ENCODE measurements around the gene C7orf25.
"Not testable (repeated sequence)": the region's sequence is repeated elsewhere in the genome, so short reads cannot be mapped to it uniquely, and the experiment has no call there.

The C7orf25 gene

DNA sequence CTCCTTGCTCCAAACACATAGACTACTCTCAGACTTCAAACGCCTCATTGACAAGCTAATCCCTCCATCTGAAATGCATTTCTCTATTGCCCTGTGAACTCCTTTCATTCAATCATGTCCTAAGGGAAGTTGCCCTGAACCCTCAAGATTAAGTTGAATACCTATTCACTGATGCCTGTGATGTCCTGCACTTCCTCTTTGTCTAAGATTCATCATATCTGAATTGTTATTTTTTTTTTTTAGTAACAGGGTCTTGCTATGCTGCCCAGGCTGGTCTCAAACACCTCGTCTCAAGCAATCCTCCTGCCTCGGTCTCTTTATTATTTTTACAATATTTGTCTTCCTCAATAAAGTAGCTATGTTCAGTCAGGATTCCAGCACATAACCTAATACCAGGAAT is 16.9 kb upstream of the C7orf25 start:
- no peak for DNase-seq

DNA sequence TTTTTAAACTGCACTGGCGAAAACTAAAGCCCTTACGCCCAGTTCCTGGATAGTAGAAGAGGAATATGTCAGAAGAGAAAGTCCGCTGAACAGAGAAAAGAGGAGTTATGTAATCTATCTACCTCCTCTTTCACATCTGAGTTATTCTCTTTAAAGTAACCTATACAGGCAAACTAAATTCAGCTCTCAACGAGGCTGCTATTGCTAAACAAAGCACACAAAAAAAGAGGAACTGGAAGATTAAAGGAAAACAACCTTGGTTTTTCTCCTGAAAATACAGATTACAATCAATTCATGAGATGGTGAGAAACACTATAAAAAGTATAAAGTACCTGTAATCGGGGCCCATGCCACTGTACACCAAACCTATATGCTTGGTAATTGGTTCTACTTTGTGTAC is 14.3 kb upstream of the C7orf25 start:
- no peak for DNase-seq

DNA sequence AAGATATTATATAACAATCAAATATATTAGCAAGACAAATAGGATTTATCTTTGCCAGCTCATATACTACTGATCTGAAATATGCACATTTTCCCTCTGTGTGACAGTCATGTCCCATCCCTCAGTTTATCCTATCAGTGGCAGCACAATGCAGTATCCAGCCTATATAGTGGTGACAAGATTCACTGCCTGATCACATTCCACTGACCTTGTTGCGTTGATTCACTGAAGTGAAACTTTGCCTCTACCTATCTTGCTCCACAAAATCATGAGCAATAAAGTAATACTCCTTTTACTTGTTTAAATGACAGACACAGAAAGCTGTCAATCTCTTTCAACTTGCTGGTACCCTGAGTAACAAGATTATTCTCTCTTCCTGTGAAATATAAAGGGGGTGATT is 13.8 kb upstream of the C7orf25 start:
- no peak for DNase-seq

DNA sequence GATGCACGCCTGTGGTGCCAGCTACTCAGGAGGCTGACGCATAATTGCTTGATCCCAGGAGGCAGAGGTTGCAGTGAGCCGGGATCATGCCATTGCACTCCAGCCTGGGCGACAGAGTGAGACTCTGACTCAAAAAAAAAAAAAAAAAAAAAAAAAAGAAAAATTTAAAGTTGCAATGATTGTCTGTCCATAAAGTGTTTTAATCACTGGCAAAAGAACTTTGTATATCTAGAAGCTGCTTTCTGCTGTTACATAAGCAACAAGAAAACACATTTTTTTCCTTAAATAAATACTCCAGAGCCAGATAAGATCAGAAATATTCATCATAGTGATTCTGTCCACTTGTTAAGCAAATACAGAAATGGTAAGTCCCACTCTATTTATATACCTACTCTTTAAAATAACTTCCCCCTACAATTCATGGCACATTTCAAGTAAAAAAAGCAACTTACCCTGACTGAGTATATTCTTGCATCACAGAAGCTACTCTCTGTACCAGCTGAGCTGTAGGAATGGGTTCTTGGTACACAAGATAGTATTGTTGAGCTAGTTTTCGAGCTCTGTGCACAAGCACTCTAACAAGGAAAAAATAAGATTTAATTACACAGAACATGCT is 12.5 kb upstream of the C7orf25 start:
- DNase-seq = no peak

DNA sequence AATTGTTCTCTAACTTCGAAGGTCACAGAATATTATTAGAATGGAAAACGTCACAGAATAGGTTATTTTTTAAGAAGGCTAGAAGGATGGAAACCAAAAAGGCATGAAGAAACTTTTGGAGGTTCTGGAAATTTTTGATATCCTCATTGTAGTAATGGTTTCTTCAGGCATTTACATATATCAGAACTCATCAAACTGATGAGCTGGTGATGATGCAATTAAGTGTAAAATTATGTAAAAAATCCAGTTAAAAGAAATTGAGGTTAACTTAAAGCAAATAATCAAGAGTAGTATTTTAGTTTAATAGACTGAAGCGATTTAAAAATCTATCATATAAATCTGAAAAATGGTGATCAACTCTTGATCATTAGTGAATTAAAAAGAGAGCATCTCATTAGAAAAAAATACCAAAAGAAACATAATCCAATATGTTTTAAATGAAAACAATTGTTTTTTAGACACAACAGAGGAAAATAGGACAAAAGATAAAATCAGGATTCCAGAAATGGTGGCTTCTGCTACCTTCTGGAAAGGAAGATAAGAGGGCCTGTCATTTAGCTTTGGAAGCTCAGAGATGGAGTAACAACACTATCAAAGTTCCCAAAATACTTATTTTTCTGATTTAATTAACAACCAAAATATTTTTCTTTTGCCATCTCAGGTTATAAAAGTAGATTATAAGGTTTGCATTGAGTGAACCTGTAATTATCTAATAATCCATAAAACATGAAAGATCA is 10.3 kb upstream of the C7orf25 start:
- no peak for DNase-seq

DNA sequence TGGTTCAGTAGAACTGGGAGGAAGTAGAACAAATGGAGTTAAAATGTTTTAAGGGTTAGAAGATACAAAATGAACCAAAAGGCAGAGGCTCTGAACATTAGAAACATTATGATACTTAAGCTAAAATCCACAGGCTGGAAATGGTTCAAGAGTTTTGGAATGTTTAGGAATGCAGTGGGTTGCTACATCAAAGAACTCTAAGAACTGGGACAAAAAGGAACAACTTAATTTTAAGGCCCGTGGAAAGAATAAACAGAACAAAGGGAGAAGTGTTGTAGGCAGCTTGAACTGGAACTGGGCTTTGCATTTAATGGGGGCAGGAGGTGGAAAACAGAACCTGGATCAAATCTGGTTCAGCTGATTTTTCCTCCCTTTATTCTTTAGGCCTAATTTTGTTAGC is 3.5 kb upstream of the C7orf25 start:
- no peak for DNase-seq

DNA sequence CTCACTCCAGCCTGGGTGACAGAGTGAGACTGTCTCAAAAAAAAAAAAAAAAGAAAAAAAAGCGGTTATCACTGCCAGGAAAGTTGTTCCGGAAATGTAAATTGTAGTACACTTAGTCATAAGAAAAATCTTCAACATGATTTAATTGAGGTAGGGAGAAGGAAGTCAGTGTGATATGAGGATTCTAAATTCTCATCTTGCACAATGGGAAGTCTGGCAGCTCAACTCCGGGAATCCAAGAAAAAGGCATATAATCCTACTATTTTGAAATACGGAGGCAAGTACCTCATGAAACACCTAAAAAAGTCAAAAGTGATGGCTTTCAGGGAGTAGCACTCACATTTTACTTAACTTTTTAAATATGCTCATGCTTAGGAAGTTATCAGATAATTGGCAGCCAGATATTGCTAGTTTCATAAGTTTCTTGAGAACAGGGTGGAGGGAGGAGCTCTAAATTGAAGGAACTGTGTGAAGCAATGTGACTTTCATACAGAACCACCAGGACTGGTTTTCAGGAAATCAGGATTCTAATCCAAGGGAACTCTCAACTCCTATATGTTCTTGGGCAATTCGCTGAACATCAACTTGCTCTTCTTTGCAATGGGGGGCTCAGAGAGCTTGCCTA is 2.7 kb upstream of the C7orf25 start:
- no peak for DNase-seq

DNA sequence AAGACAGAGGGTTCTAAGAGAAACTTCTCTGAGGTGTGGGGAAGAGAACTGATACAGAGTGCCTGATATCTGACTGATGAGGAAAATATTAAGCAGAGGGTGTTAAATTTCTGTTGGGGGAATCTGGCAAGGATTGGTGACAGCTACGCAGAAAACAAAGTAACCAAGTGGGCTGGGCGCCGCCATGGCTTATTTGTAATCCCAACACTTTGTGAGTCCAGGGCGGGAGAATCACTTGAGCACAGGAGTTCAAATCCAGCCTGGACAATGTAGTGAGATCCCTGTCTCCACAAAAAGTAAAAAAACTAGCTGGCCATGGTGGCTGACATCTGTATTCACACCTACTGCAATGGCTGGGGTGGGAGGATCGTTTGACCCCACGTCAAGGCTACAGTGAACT is 2.1 kb upstream of the C7orf25 start:
- DNase-seq = no peak

DNA sequence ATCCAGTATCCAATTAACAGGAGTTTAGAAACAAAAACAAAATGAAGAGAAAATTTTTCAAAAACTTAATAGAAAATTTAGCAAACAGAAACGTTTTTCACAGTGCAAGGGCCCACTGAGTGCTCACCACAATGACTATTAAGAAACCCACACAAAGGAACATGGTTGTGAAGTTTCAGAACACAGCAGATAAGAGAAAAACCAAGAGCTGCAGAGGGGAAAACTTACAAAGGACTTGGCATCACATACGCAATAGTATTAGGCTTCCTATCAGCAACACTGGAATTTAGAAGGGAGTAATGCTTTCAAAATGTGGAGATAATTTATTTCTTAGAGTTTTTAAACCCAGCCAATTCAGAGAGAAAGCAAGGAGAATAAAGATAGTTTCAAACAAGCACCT is 1.7 kb upstream of the C7orf25 start:
- DNase-seq = no peak

DNA sequence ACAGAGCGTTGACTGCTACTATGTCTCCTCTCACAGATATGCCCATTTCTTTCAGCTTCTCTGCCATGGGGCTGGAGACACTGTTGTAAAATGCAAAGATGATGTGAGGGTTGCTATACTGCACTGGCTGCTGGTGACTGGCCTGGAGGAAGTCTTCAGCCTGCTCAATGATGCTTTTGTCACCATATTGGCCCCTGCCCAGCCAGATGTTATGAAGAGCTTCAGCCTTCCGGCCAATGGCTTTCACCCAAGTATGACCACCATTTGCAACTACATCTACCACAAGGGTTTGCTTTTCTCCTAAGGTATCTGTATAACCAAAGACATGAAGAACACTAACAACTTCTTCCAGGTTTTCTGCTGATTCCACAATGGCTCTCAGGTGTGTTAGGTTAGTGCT is 1.6 kb downstream of the C7orf25 start:
- DNase-seq = no peak

DNA sequence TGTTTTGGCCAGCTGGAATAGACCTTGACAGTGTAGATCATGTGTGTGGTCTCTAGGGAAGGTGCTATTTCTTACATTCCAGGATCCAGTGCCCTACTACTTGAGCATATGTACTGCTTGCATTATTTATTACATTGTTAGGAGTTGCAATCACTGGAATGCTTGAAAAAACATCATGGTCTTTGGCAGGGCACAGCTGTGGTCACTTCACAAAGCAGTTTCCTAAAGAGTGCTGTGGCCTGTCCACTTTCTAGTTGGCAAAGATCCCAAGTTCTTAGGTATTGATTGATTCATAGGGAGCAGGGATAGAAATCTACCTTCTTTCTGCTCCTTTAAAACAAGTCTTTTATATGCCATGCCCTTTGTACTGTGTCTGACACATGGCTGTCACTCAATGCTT is 4.6 kb downstream of the C7orf25 start:
- DNase-seq = no peak

DNA sequence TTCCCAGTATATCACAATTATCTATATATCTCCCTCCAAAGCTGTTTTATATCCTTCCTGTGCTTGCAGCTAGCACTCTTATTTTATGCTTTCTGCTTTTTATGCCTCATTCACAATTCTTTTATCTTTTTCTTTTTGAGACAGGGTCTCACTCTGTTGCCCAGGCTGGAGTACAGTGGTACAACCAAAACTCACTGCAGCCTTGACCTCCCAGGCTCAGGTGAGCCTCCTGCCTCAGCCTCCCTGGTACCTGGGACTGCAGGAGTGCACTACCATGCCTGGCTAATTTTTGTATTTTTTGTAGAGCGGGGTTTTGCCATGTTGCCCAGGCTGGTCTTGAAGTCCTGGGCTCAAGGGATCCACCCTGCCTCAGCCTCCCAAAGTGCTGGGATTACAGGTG is 5.7 kb downstream of the C7orf25 start:
- DNase-seq = no peak

DNA sequence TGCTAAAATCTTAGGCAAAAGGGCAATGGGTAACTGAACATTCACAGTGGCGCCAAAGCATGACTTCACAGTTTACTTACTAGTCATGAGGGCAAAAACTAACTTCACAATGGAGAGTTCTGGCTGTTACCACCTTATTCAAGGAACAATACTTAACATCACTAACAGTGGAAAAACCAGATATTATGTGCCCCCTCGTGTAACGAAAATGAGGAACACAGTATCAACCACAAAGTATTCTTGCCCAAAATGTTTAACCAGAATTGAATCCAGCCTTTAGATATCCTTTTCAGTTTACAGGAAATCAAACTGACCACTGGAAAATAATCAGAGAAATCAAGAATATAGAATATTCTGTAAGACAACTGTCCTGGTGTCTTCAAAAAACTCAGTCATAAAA is 9.5 kb downstream of the C7orf25 start:
- DNase-seq = no peak

DNA sequence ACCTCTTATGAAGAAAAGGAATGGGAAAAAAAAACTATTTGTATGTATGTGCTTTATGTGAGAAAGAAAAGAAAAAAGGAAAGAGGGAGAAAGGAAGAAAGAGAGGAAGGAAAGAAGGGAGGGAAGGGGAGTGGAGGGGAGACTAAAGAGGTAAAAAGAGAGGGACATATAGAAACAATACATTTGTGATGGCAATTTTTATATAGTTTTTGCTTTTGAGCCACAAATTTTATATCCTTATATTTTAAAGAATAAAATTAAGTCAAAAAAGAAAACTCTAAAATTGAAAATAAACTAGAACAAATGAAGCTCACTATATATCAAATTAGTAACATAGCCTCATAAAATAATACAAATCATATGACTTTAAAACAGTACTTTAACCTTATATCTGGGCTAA is 11.0 kb downstream of the C7orf25 start:
- no peak for DNase-seq

DNA sequence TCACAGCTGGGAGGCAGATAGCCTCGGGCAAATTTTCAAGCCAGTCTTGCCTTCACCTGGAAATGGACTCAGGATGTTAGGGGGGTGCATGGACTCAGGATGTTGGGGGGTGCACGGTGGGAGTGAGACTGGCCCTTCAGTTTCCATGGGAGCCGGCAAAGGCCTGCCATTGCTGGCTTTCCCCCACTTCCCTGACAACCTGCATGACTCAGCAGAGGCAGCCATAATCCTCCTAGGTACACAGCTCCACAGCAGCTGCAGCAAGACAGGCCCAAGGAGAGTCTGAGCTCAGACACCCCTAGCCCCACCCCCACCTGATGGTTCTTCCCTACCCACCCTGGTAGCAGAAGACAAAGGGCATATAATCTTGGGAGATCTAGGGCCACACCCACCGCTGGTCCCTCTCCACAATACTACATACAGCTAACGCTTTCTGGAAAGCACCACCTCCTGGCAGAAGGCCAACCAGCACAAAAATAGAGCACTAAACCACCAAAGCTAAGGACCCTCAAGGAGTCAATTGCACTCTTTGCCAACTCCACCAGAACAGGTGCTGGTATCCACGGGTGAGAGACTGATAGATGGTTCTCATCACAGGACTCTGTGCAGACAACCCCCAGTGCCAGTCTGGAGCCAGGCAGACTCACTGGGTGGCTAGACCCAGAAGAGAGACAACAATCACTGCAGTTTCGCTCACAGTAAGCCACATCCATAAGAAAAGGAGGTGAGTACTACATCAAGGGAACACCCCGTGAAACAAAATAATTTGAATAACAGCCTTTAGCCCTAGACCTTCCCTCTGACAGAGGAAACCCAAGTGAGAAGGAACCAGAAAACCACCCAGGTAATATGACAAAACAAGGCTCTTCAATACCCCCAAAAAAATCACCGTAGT is 18.3 kb downstream of the C7orf25 start:
- no peak for DNase-seq

DNA sequence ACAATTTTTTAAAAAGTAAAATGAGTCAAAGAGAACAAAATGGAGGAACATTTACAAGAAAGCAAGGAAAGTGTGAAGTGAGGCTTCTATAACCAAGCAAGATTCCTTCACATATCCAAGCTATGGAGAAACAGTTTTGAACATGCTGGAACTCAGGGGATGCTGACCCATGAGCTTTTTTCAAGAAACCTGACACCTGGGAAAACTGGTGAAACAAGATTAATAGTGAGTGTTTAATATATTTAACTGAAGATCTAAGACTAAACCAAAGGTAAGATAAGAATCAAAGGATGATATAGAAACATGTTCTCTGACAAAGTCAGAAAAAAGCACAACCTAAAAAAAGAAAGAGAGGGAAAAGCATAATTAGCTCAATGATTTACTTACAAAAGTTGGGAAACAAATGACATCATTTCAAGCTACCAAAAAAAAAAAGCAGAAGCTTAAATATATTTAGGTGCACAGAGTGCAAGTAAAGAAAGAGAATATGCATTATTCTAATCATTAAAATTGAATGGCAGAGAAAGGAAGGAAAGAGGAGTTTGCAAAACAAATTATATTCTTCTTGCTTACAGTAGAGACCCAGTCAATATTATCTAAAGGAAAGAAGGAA is 24.9 kb downstream of the C7orf25 start:
- DNase-seq = no peak

DNA sequence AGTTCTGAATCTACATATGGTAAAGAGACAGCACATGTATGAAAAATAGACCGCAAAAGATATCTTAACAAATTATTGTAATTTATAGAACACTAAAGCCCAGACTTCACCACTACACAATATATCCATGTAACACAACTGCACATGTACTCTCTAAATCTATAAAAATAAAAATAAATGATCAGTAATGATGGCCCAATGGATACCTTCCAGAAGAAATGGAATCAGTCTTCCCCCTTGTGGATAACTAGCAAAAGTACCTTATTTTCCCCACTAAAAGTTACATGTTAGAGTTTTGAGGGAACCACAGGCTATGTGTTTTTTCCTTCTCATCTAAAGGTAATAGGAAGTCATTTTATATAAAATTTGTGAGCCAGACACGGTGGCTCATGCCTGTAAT is 25.7 kb downstream of the C7orf25 start:
- no peak for DNase-seq

DNA sequence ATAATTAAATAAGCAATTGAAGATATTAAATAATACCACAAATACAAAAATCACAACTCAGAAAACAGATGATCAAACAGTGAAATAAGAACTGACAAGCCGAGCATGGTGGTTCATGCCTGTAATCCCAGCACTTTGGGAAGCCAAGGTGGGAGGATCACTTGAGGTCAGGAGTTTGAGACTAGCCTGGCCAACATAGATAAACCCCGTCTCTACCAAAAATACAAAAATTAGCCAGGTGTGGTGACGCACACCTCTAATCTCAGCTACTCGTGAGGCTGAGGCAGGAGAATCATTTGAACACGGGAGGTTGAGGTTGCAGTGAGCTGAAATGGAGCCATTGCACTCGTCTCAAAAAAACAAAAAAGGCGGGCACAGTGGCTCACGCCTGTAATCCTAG is 26.7 kb downstream of the C7orf25 start:
- not testable (repeated sequence) for DNase-seq

DNA sequence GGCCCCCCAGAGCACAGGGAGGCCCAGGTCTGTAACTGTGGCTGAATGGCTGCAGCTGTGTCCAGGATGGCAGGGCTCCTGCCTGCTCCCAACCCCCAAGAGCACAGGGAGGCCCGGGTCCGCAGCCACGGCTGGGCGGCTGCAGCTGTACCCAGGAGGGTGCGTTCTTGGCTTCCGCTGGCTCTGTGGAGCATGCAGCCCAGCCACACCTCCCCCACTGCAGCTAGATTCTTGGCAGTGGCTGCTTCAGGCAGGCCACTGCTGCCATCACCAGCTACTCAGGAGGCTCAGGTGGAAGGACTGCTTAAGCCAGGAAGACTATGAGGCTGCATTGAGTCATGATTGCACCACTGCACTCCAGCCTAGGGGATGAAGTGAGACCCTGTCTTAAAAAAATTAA is 27.9 kb downstream of the C7orf25 start:
- DNase-seq = no peak

DNA sequence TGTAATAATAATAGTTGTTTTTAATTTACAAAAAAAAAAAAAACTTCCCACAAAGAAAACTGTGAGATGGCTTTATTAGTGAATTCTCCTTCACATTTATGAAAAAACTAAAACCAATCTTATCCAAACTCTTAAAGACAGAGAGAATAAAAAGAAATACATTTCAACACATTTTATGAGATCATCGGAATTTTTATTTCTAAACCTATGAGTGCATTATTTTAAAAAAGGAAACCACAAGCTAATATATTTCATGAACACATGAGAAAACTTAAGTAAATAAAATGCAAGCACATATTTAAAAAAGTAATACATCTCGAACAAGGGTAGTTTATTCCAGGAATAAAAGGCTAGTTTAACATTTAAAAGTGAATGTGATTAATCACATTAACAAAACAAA is 31.5 kb downstream of the C7orf25 start:
- no peak for DNase-seq

DNA sequence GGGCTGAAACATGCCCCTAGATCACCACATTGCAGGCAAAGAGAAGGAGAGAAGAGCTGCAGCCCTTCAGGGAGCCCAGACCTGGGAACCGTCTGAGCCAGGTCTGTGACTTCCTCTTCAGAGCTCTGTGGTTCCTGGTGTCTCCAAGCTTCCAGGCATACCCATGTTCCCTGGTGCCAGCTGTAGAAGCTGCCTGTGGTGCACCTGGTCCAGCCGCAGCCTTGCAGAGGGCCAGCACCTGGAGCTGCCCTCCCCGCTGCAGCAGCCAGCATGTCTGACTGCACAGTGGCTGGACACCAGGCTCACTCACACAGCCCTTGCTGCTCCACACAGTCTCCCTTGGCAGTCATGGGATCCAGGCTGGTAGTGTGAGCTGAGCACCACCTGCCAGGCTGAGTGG is 33.6 kb downstream of the C7orf25 start:
- no peak for DNase-seq

DNA sequence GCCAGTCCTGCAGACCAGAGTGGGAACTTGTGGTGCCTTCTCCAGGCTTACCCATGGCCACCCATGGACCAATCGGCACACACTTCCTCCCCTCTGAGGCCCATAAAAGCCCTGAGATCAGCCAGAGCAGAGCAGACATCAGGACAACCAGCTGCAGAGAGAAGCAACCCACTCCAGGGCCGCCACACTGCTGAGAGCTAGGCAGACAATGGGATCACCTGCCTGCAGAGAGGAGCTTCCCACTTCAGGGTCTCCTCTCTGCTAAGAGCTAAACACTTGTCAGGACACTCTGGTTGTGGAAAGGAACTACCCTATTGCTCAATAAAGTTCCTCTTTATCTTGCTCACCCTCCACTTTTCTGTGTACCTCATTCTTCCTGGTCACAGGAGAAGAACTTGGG is 34.0 kb downstream of the C7orf25 start:
- no peak for DNase-seq
